H9 (cell line): ENCODE results near the gene FXYD1. TPM values are rescaled to one million over a fixed set of nuclear protein-coding genes. Genes with fewer than 3 reads are reported as not detected.

Experiments used
- DNase-seq: peaks from one replicate; pipeline ENCODE4 v3.0.0-alpha.2; 2017
- H2AFZ ChIP-seq: one replicate; pipeline ENCODE4 v1.6.1; 2013; ENCODE audit warnings: mild to moderate bottlenecking, low read length, control low read depth, moderate library complexity
- H2AK5ac ChIP-seq: 2 replicates; pipeline ENCODE4 v1.6.1; 2013; ENCODE audit warnings: low read length, control low read depth, mixed read lengths; ENCODE audit not compliant: insufficient read length
- H2BK120ac ChIP-seq: one replicate; pipeline ENCODE4 v1.6.1; 2013; ENCODE audit warnings: low read depth, mild to moderate bottlenecking, low read length, control low read depth, inconsistent platforms; ENCODE audit not compliant: poor library complexity, severe bottlenecking
- H2BK12ac ChIP-seq: 2 replicates; pipeline ENCODE4 v1.6.1; 2013; ENCODE audit warnings: low read length, control low read depth, mixed read lengths, low read depth; ENCODE audit not compliant: insufficient read length
- H2BK15ac ChIP-seq: 2 replicates; pipeline ENCODE4 v1.6.1; 2013; ENCODE audit warnings: low read depth, low read length, control low read depth
- H2BK20ac ChIP-seq: one replicate; pipeline ENCODE4 v1.6.1; 2013; ENCODE audit warnings: low read depth, mild to moderate bottlenecking, low read length, control low read depth, inconsistent platforms; ENCODE audit not compliant: poor library complexity, severe bottlenecking
- H2BK5ac ChIP-seq: 2 replicates; pipeline ENCODE4 v1.6.1; 2013; ENCODE audit warnings: low read length, control low read depth, mixed read lengths; ENCODE audit not compliant: insufficient read length
- H3K14ac ChIP-seq: 2 replicates; pipeline ENCODE4 v1.6.1; 2013; ENCODE audit warnings: low read length, control low read depth; ENCODE audit not compliant: insufficient read depth
- H3K18ac ChIP-seq: 2 replicates; pipeline ENCODE4 v1.6.1; 2013; ENCODE audit warnings: low read depth, mild to moderate bottlenecking, mixed read lengths, low read length, control low read depth; ENCODE audit not compliant: insufficient read length
- H3K23ac ChIP-seq: 2 replicates; pipeline ENCODE4 v1.6.1; 2013; ENCODE audit warnings: low read length, control low read depth, mixed read lengths, low read depth; ENCODE audit not compliant: insufficient read length
- H3K23me2 ChIP-seq: 2 replicates; pipeline ENCODE4 v1.6.1; 2013; ENCODE audit warnings: low read depth, mild to moderate bottlenecking, mixed read lengths, low read length, control low read depth; ENCODE audit not compliant: insufficient read length, poor library complexity, severe bottlenecking
- H3K27ac ChIP-seq: 2 replicates; pipeline ENCODE4 v1.5.1; 2013; ENCODE audit warnings: low read length, control low read depth, mixed read lengths, low read depth; ENCODE audit not compliant: insufficient read length
- H3K27me3 ChIP-seq: 2 replicates; pipeline ENCODE4 v1.6.1; 2013; ENCODE audit warnings: low read length, control low read depth, inconsistent platforms; ENCODE audit not compliant: insufficient read depth
- H3K4ac ChIP-seq: 2 replicates; pipeline ENCODE4 v1.6.1; 2013; ENCODE audit warnings: low read depth, mild to moderate bottlenecking, control low read depth, inconsistent platforms, low read length, moderate library complexity
- H3K4me1 ChIP-seq: 2 replicates; pipeline ENCODE4 v1.6.1; 2013; ENCODE audit warnings: low read length, control low read depth, inconsistent platforms; ENCODE audit not compliant: insufficient read depth
- H3K4me2 ChIP-seq: 2 replicates; pipeline ENCODE4 v1.6.1; 2013; ENCODE audit warnings: low read length, control low read depth, mixed read lengths; ENCODE audit not compliant: insufficient read length, insufficient read depth
- H3K56ac ChIP-seq: 2 replicates; pipeline ENCODE4 v1.6.1; 2013; ENCODE audit warnings: low read depth, mild to moderate bottlenecking, mixed read lengths, low read length, control low read depth; ENCODE audit not compliant: insufficient read length
- H3K79me1 ChIP-seq: 2 replicates; pipeline ENCODE4 v1.6.1; 2013; ENCODE audit warnings: low read depth, mild to moderate bottlenecking, moderate library complexity, low read length, control low read depth, inconsistent platforms; ENCODE audit not compliant: insufficient read depth, poor library complexity, severe bottlenecking
- H3K79me2 ChIP-seq: 2 replicates; pipeline ENCODE4 v1.6.1; 2013; ENCODE audit warnings: low read length, control low read depth, inconsistent platforms; ENCODE audit not compliant: insufficient read depth
- H3K9ac ChIP-seq: 2 replicates; pipeline ENCODE4 v1.6.1; 2013; ENCODE audit warnings: low read length, control low read depth, mixed read lengths; ENCODE audit not compliant: insufficient read length; ENCODE audit errors: extremely low read depth
- H3K9me3 ChIP-seq: one replicate; pipeline ENCODE4 v1.6.1; 2013; ENCODE audit warnings: low read depth, low read length, inconsistent platforms; ENCODE audit not compliant: control insufficient read depth
- H3T11ph ChIP-seq: one replicate; pipeline ENCODE4 v1.6.1; 2013; ENCODE audit warnings: mild to moderate bottlenecking, low read length, control low read depth, inconsistent platforms
- H4K20me1 ChIP-seq: one replicate; pipeline ENCODE4 v1.6.1; 2013; ENCODE audit not compliant: control insufficient read depth, insufficient read length, insufficient read depth
- H4K5ac ChIP-seq: 2 replicates; pipeline ENCODE4 v1.6.1; 2013; ENCODE audit warnings: low read depth, mild to moderate bottlenecking, mixed read lengths, low read length, control low read depth; ENCODE audit not compliant: insufficient read length
- H4K8ac ChIP-seq: replicated peaks from 2 replicates; pipeline ENCODE4 v1.6.1; 2013; ENCODE audit warnings: low read length, control low read depth, mixed read lengths, low read depth; ENCODE audit not compliant: insufficient read length
- H4K91ac ChIP-seq: 2 replicates; pipeline ENCODE4 v1.6.1; 2013; ENCODE audit warnings: low read depth, mild to moderate bottlenecking, moderate library complexity, mixed read lengths, low read length, control low read depth; ENCODE audit not compliant: insufficient read length
- H3K27ac Mint-ChIP-seq, 3 experiments: 2 replicates in 2 of 3; 3 replicates in 1 of 3; pipeline ENCODE4 v1.8.0; 2020 to 2021; ENCODE audit warnings: mixed read lengths in 3 of 3, mild to moderate bottlenecking in 1 of 3, moderate library complexity in 1 of 3
- H3K27me3 Mint-ChIP-seq: 2 replicates; pipeline ENCODE4 v1.8.0; 2021; ENCODE audit warnings: low read depth, mild to moderate bottlenecking, moderate library complexity, mixed read lengths
- H3K36me3 Mint-ChIP-seq, 3 experiments: 2 replicates in 2 of 3; 3 replicates in 1 of 3; pipeline ENCODE4 v1.8.0; 2020 to 2021; ENCODE audit warnings: low read depth in 3 of 3, mixed read lengths in 3 of 3; ENCODE audit not compliant: insufficient read depth in 1 of 3
- H3K4me1 Mint-ChIP-seq, 2 experiments: 2 replicates each; pipeline ENCODE4 v1.8.0; 2020; ENCODE audit warnings: mixed read lengths in 2 of 2
- H3K4me3 Mint-ChIP-seq, 2 experiments: 2 replicates in 1 of 2; 3 replicates in 1 of 2; pipeline ENCODE4 v1.8.0; 2020 to 2021; ENCODE audit warnings: mild to moderate bottlenecking in 2 of 2, mixed read lengths in 2 of 2, moderate library complexity in 1 of 2
- H3K9me3 Mint-ChIP-seq, 2 experiments: 2 replicates in 1 of 2; 3 replicates in 1 of 2; pipeline ENCODE4 v1.8.0; 2020; ENCODE audit warnings: mild to moderate bottlenecking in 2 of 2, mixed read lengths in 2 of 2, moderate library complexity in 1 of 2
- CTCF ChIP-seq: fragments of 200-600 bp; sonication (generic); conservative IDR thresholded peaks from 3 replicates; pipeline ENCODE4 v1.8.0; 2021; ENCODE audit warnings: antibody characterized with exemption, mild to moderate bottlenecking
- WGBS: extraction: QIAGEN DNeasy Blood & Tissue Kit; methylation state at CpG from one replicate; pipeline ENCODE4 v1.1.7; 2013; ENCODE audit warnings: missing lambda C conversion rate, low lambda C conversion rate, mixed read lengths; ENCODE audit not compliant: insufficient read length; ENCODE audit errors: extremely low coverage; 5-methylcytosine and 5-hydroxymethylcytosine counted together
- total RNA-seq: library from RNA; stranded (reverse); gene quantifications from 2 replicates; pipeline ENCODE4 v1.2.1, GENCODE V29; 2021

Gene FXYD1
- total RNA-seq, 1 experiment from 2014 or later = 7.7 TPM

DNA sequence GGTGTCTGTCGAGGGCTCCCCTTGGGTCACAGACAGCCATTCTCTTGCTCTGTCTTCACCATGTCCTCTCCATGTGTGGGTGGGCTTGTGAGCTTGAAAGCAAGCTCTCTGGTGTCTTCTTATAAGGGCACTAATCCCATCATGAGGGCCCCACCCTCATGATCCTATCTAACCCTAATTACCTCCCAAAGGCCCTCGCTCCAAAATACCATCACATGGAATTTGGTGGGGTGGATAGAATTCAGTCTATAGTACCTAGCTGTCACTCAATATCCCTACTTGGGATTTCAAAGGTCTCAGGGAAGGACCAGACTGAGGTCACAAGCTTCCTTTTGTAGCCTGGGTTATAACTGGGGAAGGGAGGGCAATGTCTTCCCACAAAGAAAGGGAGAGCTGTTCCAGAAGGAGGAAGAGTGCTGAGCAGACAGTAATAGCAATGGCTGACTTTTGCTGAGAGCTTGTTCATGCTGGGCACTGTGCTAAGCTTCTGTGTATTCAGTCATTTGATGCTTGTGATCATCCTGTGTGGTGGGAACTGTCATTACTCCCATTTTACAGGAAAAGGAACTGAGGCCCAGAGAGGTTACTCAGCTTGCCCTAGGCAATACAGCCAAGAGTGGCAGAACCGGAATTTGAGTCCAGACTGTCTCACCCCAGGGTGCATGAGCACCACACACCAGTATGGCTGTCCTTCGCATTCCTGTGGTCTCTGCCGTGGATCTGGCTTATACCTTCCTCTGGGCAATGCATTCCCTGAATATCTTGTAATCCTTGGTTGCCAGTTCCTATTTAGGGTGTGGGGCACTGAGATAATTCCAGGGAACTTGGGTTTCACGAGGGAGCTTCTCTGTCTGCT lies 24.1 kb downstream of the FXYD1 start:
- H2AFZ ChIP-seq = no peak overlapping the region
- peak overlapping the region; percentile 82 for H2BK5ac ChIP-seq
- no peak for TF ChIP-seq CTCF
- no peak overlapping the region for H3K23ac ChIP-seq
- no peak overlapping the region for H4K5ac ChIP-seq
- no peaks in the 10 kb centered on the region for H3K27me3 Mint-ChIP-seq
- H4K8ac ChIP-seq = no peak overlapping the region
- H4K20me1 ChIP-seq = peaks cover 3% of the 10 kb centered on the region
- no peaks in the 10 kb centered on the region for H3K4me1 Mint-ChIP-seq
- H3K79me2 ChIP-seq = no peaks in the 10 kb centered on the region
- H3K4me1 ChIP-seq = no peaks in the 10 kb centered on the region
- no peak overlapping the region for H3K4me3 Mint-ChIP-seq
- no CpG with 5 or more reads among the region's 6 CpGs for WGBS
- H3K27me3 ChIP-seq = no peaks in the 10 kb centered on the region
- peaks cover 81 to 95% (median 89%) of the 10 kb centered on the region in 3 experiments for H3K36me3 Mint-ChIP-seq
- H2BK20ac ChIP-seq = no peak overlapping the region
- H3K23me2 ChIP-seq = no peaks in the 10 kb centered on the region
- no peak overlapping the region for H3K9ac ChIP-seq
- no peak overlapping the region for H3K56ac ChIP-seq
- peaks cover 12 to 26% of the 10 kb centered on the region in 2 experiments for H3K9me3 Mint-ChIP-seq
- H2AK5ac ChIP-seq = no peak overlapping the region
- no peak overlapping the region for H3K4ac ChIP-seq
- no peak overlapping the region for H3K4me2 ChIP-seq
- no peak overlapping the region for H3K18ac ChIP-seq
- H3T11ph ChIP-seq = no peak overlapping the region
- no peaks in the 10 kb centered on the region for H3K79me1 ChIP-seq
- no peak overlapping the region for H3K14ac ChIP-seq
- peaks cover 7% of the 10 kb centered on the region for H3K9me3 ChIP-seq
- H2BK15ac ChIP-seq = no peak overlapping the region
- no peak for DNase-seq
- no peak overlapping the region for H4K91ac ChIP-seq
- no peak overlapping the region for H3K27ac ChIP-seq
- no peak overlapping the region for H2BK120ac ChIP-seq
- no peak overlapping the region for H2BK12ac ChIP-seq
- H3K27ac Mint-ChIP-seq = no peak overlapping the region
